H9 (cell line): Measurements from ENCODE around the gene GLYR1. TPM values are rescaled to one million over a fixed set of nuclear protein-coding genes. Genes with fewer than 3 reads are reported as not detected.

Source experiments
- DNase-seq: peaks from one replicate; pipeline ENCODE4 v3.0.0-alpha.2; 2017
- H2AFZ ChIP-seq: one replicate; pipeline ENCODE4 v1.6.1; 2013; ENCODE audit warnings: mild to moderate bottlenecking, low read length, control low read depth, moderate library complexity
- H2AK5ac ChIP-seq: 2 replicates; pipeline ENCODE4 v1.6.1; 2013; ENCODE audit warnings: low read length, control low read depth, mixed read lengths; ENCODE audit not compliant: insufficient read length
- H2BK120ac ChIP-seq: one replicate; pipeline ENCODE4 v1.6.1; 2013; ENCODE audit warnings: low read depth, mild to moderate bottlenecking, low read length, control low read depth, inconsistent platforms; ENCODE audit not compliant: poor library complexity, severe bottlenecking
- H2BK12ac ChIP-seq: 2 replicates; pipeline ENCODE4 v1.6.1; 2013; ENCODE audit warnings: low read length, control low read depth, mixed read lengths, low read depth; ENCODE audit not compliant: insufficient read length
- H2BK15ac ChIP-seq: 2 replicates; pipeline ENCODE4 v1.6.1; 2013; ENCODE audit warnings: low read depth, low read length, control low read depth
- H2BK20ac ChIP-seq: one replicate; pipeline ENCODE4 v1.6.1; 2013; ENCODE audit warnings: low read depth, mild to moderate bottlenecking, low read length, control low read depth, inconsistent platforms; ENCODE audit not compliant: poor library complexity, severe bottlenecking
- H2BK5ac ChIP-seq: 2 replicates; pipeline ENCODE4 v1.6.1; 2013; ENCODE audit warnings: low read length, control low read depth, mixed read lengths; ENCODE audit not compliant: insufficient read length
- H3K14ac ChIP-seq: 2 replicates; pipeline ENCODE4 v1.6.1; 2013; ENCODE audit warnings: low read length, control low read depth; ENCODE audit not compliant: insufficient read depth
- H3K18ac ChIP-seq: 2 replicates; pipeline ENCODE4 v1.6.1; 2013; ENCODE audit warnings: low read depth, mild to moderate bottlenecking, mixed read lengths, low read length, control low read depth; ENCODE audit not compliant: insufficient read length
- H3K23ac ChIP-seq: 2 replicates; pipeline ENCODE4 v1.6.1; 2013; ENCODE audit warnings: low read length, control low read depth, mixed read lengths, low read depth; ENCODE audit not compliant: insufficient read length
- H3K23me2 ChIP-seq: 2 replicates; pipeline ENCODE4 v1.6.1; 2013; ENCODE audit warnings: low read depth, mild to moderate bottlenecking, mixed read lengths, low read length, control low read depth; ENCODE audit not compliant: insufficient read length, poor library complexity, severe bottlenecking
- H3K27ac ChIP-seq: 2 replicates; pipeline ENCODE4 v1.5.1; 2013; ENCODE audit warnings: low read length, control low read depth, mixed read lengths, low read depth; ENCODE audit not compliant: insufficient read length
- H3K27me3 ChIP-seq: 2 replicates; pipeline ENCODE4 v1.6.1; 2013; ENCODE audit warnings: low read length, control low read depth, inconsistent platforms; ENCODE audit not compliant: insufficient read depth
- H3K4ac ChIP-seq: 2 replicates; pipeline ENCODE4 v1.6.1; 2013; ENCODE audit warnings: low read depth, mild to moderate bottlenecking, control low read depth, inconsistent platforms, low read length, moderate library complexity
- H3K4me1 ChIP-seq: 2 replicates; pipeline ENCODE4 v1.6.1; 2013; ENCODE audit warnings: low read length, control low read depth, inconsistent platforms; ENCODE audit not compliant: insufficient read depth
- H3K4me2 ChIP-seq: 2 replicates; pipeline ENCODE4 v1.6.1; 2013; ENCODE audit warnings: low read length, control low read depth, mixed read lengths; ENCODE audit not compliant: insufficient read length, insufficient read depth
- H3K56ac ChIP-seq: 2 replicates; pipeline ENCODE4 v1.6.1; 2013; ENCODE audit warnings: low read depth, mild to moderate bottlenecking, mixed read lengths, low read length, control low read depth; ENCODE audit not compliant: insufficient read length
- H3K79me1 ChIP-seq: 2 replicates; pipeline ENCODE4 v1.6.1; 2013; ENCODE audit warnings: low read depth, mild to moderate bottlenecking, moderate library complexity, low read length, control low read depth, inconsistent platforms; ENCODE audit not compliant: insufficient read depth, poor library complexity, severe bottlenecking
- H3K79me2 ChIP-seq: 2 replicates; pipeline ENCODE4 v1.6.1; 2013; ENCODE audit warnings: low read length, control low read depth, inconsistent platforms; ENCODE audit not compliant: insufficient read depth
- H3K9ac ChIP-seq: 2 replicates; pipeline ENCODE4 v1.6.1; 2013; ENCODE audit warnings: low read length, control low read depth, mixed read lengths; ENCODE audit not compliant: insufficient read length; ENCODE audit errors: extremely low read depth
- H3K9me3 ChIP-seq: one replicate; pipeline ENCODE4 v1.6.1; 2013; ENCODE audit warnings: low read depth, low read length, inconsistent platforms; ENCODE audit not compliant: control insufficient read depth
- H3T11ph ChIP-seq: one replicate; pipeline ENCODE4 v1.6.1; 2013; ENCODE audit warnings: mild to moderate bottlenecking, low read length, control low read depth, inconsistent platforms
- H4K20me1 ChIP-seq: one replicate; pipeline ENCODE4 v1.6.1; 2013; ENCODE audit not compliant: control insufficient read depth, insufficient read length, insufficient read depth
- H4K5ac ChIP-seq: 2 replicates; pipeline ENCODE4 v1.6.1; 2013; ENCODE audit warnings: low read depth, mild to moderate bottlenecking, mixed read lengths, low read length, control low read depth; ENCODE audit not compliant: insufficient read length
- H4K8ac ChIP-seq: replicated peaks from 2 replicates; pipeline ENCODE4 v1.6.1; 2013; ENCODE audit warnings: low read length, control low read depth, mixed read lengths, low read depth; ENCODE audit not compliant: insufficient read length
- H4K91ac ChIP-seq: 2 replicates; pipeline ENCODE4 v1.6.1; 2013; ENCODE audit warnings: low read depth, mild to moderate bottlenecking, moderate library complexity, mixed read lengths, low read length, control low read depth; ENCODE audit not compliant: insufficient read length
- H3K27ac Mint-ChIP-seq, 3 experiments: 2 replicates in 2 of 3; 3 replicates in 1 of 3; pipeline ENCODE4 v1.8.0; 2020 to 2021; ENCODE audit warnings: mixed read lengths in 3 of 3, mild to moderate bottlenecking in 1 of 3, moderate library complexity in 1 of 3
- H3K27me3 Mint-ChIP-seq: 2 replicates; pipeline ENCODE4 v1.8.0; 2021; ENCODE audit warnings: low read depth, mild to moderate bottlenecking, moderate library complexity, mixed read lengths
- H3K36me3 Mint-ChIP-seq, 3 experiments: 2 replicates in 2 of 3; 3 replicates in 1 of 3; pipeline ENCODE4 v1.8.0; 2020 to 2021; ENCODE audit warnings: low read depth in 3 of 3, mixed read lengths in 3 of 3; ENCODE audit not compliant: insufficient read depth in 1 of 3
- H3K4me1 Mint-ChIP-seq, 2 experiments: 2 replicates each; pipeline ENCODE4 v1.8.0; 2020; ENCODE audit warnings: mixed read lengths in 2 of 2
- H3K4me3 Mint-ChIP-seq, 2 experiments: 2 replicates in 1 of 2; 3 replicates in 1 of 2; pipeline ENCODE4 v1.8.0; 2020 to 2021; ENCODE audit warnings: mild to moderate bottlenecking in 2 of 2, mixed read lengths in 2 of 2, moderate library complexity in 1 of 2
- H3K9me3 Mint-ChIP-seq, 2 experiments: 2 replicates in 1 of 2; 3 replicates in 1 of 2; pipeline ENCODE4 v1.8.0; 2020; ENCODE audit warnings: mild to moderate bottlenecking in 2 of 2, mixed read lengths in 2 of 2, moderate library complexity in 1 of 2
- CTCF ChIP-seq: fragments of 200-600 bp; sonication (generic); conservative IDR thresholded peaks from 3 replicates; pipeline ENCODE4 v1.8.0; 2021; ENCODE audit warnings: antibody characterized with exemption, mild to moderate bottlenecking
- WGBS: extraction: QIAGEN DNeasy Blood & Tissue Kit; methylation state at CpG from one replicate; pipeline ENCODE4 v1.1.7; 2013; ENCODE audit warnings: missing lambda C conversion rate, low lambda C conversion rate, mixed read lengths; ENCODE audit not compliant: insufficient read length; ENCODE audit errors: extremely low coverage; 5-methylcytosine and 5-hydroxymethylcytosine counted together
- total RNA-seq: library from RNA; stranded (reverse); gene quantifications from 2 replicates; pipeline ENCODE4 v1.2.1, GENCODE V29; 2021

GLYR1 gene
- total RNA-seq, 1 experiment from 2014 or later, result 114 TPM

DNA sequence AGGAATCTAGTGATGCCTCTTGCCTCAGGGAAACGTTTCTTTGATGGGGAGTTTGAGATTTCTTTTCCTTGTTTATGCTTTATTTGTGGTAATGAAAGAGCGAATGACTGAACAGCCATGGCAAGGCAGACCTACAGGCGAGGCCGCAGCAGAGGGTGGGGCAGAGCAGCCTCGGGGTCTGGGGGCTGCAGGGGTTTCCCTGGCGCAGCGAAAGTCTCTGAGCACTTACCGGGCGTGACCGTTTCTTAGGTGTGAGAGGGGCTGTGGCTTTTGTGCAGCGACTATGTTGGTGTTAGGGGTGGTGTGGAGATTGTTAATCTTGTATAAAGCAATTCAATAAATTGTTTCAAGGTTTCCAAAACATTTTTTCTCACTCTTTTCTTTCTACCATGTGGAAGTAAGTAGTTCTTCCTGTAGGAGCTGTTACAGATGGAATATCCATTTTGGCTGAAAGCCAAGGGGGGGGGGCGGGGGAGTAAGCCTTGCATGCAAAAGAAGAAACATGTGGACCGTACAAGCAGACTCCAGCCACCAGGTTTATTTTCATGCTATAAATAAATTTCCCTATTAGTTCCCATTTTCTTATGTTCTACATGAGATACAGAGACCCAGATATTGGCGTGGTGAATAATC, 35.0 kb upstream of the GLYR1 start:
- Histone ChIP-seq H4K8ac (no peak overlapping the region), H3K4me2 (no peak overlapping the region), H3K56ac (no peak overlapping the region), H3K18ac (no peak overlapping the region), H3T11ph (no peak overlapping the region), H2BK12ac (no peak overlapping the region), H2BK20ac (no peak overlapping the region), H3K14ac (no peak overlapping the region), H2AK5ac (no peak overlapping the region), H3K79me2 (no peaks in the 10 kb centered on the region), H3K27ac (no peak overlapping the region), H3K27me3 (no peaks in the 10 kb centered on the region), H3K4ac (no peak overlapping the region), H3K4me1 (no peaks in the 10 kb centered on the region), H3K23me2 (no peaks in the 10 kb centered on the region), H2BK5ac (no peak overlapping the region), H4K91ac (no peak overlapping the region), H3K9me3 (no peaks in the 10 kb centered on the region), H3K23ac (no peak overlapping the region), H2BK120ac (no peak overlapping the region), H3K9ac (no peak overlapping the region), H2BK15ac (no peak overlapping the region), H3K79me1 (no peaks in the 10 kb centered on the region), H4K20me1 (no peaks in the 10 kb centered on the region), H2AFZ (no peak overlapping the region), H4K5ac (no peak overlapping the region)
- Mint-ChIP-seq H3K36me3 (peaks cover 47 to 97% (median 88%) of the 10 kb centered on the region in 3 experiments), H3K4me1 (no peaks in the 10 kb centered on the region), H3K27me3 (no peaks in the 10 kb centered on the region), H3K27ac (peak overlapping the region in 1 of 3 experiments; percentile 32; a peak in 1 of 7 replicates), H3K4me3 (no peak overlapping the region), H3K9me3 (no peaks in the 10 kb centered on the region)
- no peak for DNase-seq
- no CpG with 5 or more reads among the region's 14 CpGs for WGBS
- no peak for TF ChIP-seq CTCF
